ENCODE results near the gene CBL.
A peak's percentile ranks its signal among the peaks of the same experiment; 100 is the strongest.

CBL gene

GRCh38 chr11:119206511-119207414 lies 624 bp downstream of the CBL start (continued):
- TF ChIP-seq ZBTB17 (tag by site-specific recombination; IDR thresholded peaks at IDR 0.05) (0 out of 2 replicates have a peak, but pooled peaks have one; percentile 44), ZIC2 (tag by site-specific recombination; IDR thresholded peaks at IDR 0.05) (0 out of 2 replicates have a peak, but pooled peaks have one; percentile 5), ZNF747 (tag by site-specific recombination; IDR thresholded peaks at IDR 0.05) (no peak), PATZ1 (tag by site-specific recombination; IDR thresholded peaks at IDR 0.05) (peak; percentile 64), ZBTB10 (tag by site-specific recombination; IDR thresholded peaks at IDR 0.05) (peak; percentile 55; the same call in 1 of the 2 replicates), GLIS2 (tag by site-specific recombination; IDR thresholded peaks at IDR 0.05) (peak; percentile 60; the same call in 1 of the 2 replicates), KLF16 (tag by site-specific recombination; IDR thresholded peaks at IDR 0.05) (0 out of 2 replicates have a peak, but pooled peaks have one; percentile 34), PRDM6 (tag by site-specific recombination; IDR thresholded peaks at IDR 0.05) (0 out of 2 replicates have a peak, but pooled peaks have one; percentile 8), PRDM1 (tag by site-specific recombination; IDR thresholded peaks at IDR 0.05) (peak; percentile 32; the same call in 1 of the 2 replicates), ZNF335 (tag by site-specific recombination; conservative IDR thresholded peaks at IDR 0.05) (peak; percentile 45; the same call in 1 of the 2 replicates), ZNF830 (tag by site-specific recombination; IDR thresholded peaks at IDR 0.05; ENCODE audit: low read depth) (no peak), ZNF658 (tag by site-specific recombination; IDR thresholded peaks at IDR 0.05) (no peak), ZFHX2 (tag by site-specific recombination; conservative IDR thresholded peaks at IDR 0.05) (peak; percentile 77), EGR2 (tag by site-specific recombination; IDR thresholded peaks at IDR 0.05; ENCODE audit: low read depth) (peak; percentile 69)

- Histone ChIP-seq H3K36me3 (ENCODE audit: control insufficient read depth in 2 of 2, insufficient read depth in 1 of 2, low read length in 2 of 2) (no peaks in the 10 kb centered on the region), H3K4me1 (ENCODE audit: control insufficient read depth, insufficient read depth, low read length) (peaks cover 10% of the 10 kb centered on the region; the same call in 1 of the 2 replicates), H3K9me3 (ENCODE audit: control insufficient read depth, insufficient read depth, low read depth, low read length) (no peaks in the 10 kb centered on the region), H3K4me3 (ENCODE audit: low read depth, low read length) (peak overlapping the region; percentile 68), H3K27ac (ENCODE audit: extremely low read depth, low read depth, low read length) (no peak overlapping the region)
- CTCF ChIA-PET: interaction anchor here (0.9 to 2.7 kb wide), 6 partner anchors 11 to 100 kb away, joined by 3 to 9 read pairs (median 5); no protein-coding TSS in a partner anchor
- TF ChIP-seq ZBTB1 (tag by site-specific recombination; IDR thresholded peaks at IDR 0.05): no peak
- TF ChIP-seq ZNF148 (tag by site-specific recombination; IDR thresholded peaks at IDR 0.05; ENCODE audit: borderline replicate concordance): no peak
- POLR2A ChIA-PET: interaction anchor here (0.6 to 3.1 kb wide), 6 partner anchors 24 to 476 kb away, joined by 3 to 19 read pairs (median 5); partner anchors contain the start of genes HMBS and MCAM
Measured at GRCh38 chr11:119207415-119207960, 1.3 kb downstream of the CBL start.
